HL-60 (cell line): Measurements from ENCODE around the gene RBCK1.

Experiments
- DNase-seq, 2 experiments: peaks; one replicate each; pipeline ENCODE4 v3.0.0-alpha.2; 2010 to 2020; ENCODE audit warnings: low read depth in 1 of 2, low spot score in 1 of 2
- H3K27ac ChIP-seq: fragments of 250-450 bp; sonication (Bioruptor Pico); replicated peaks from 2 replicates; pipeline ENCODE4 v1.5.1; 2020; ENCODE audit warnings: mild to moderate bottlenecking, moderate library complexity
- H3K27me3 ChIP-seq: fragments of 250-450 bp; sonication (Bioruptor Pico); 2 replicates; pipeline ENCODE4 v1.5.1; 2021; ENCODE audit warnings: mild to moderate bottlenecking, moderate library complexity; ENCODE audit not compliant: insufficient read depth, poor library complexity, severe bottlenecking
- H3K4me3 ChIP-seq: replicated peaks from 2 replicates; pipeline ENCODE4 v1.5.1; 2011; ENCODE audit warnings: mild to moderate bottlenecking, control low read depth, low read length; ENCODE audit not compliant: insufficient read depth
- CTCF ChIP-seq: IDR thresholded peaks from one replicate; pipeline ENCODE4 v1.5.1; 2011; ENCODE audit warnings: low read length, control low read depth, inconsistent platforms; ENCODE audit not compliant: insufficient read depth
- GABPA ChIP-seq: IDR thresholded peaks from 2 replicates; pipeline ENCODE4 v1.6.1; 2012; ENCODE audit warnings: low read depth
- POLR2AphosphoS5 ChIP-seq: IDR thresholded peaks from 2 replicates; pipeline ENCODE4 v1.6.1; 2012; ENCODE audit warnings: low read depth
- REST ChIP-seq: IDR thresholded peaks from 2 replicates; pipeline ENCODE4 v1.6.1; 2012; ENCODE audit warnings: low read depth; ENCODE audit not compliant: insufficient replicate concordance
- SPI1 ChIP-seq: IDR thresholded peaks from 2 replicates; pipeline ENCODE4 v1.6.1; 2012; ENCODE audit warnings: low read depth, mild to moderate bottlenecking, borderline replicate concordance

The RBCK1 gene

GRCh38 chr20:362271-363254, 45.5 kb upstream of the RBCK1 start:
- Histone ChIP-seq H3K4me3 (no peak overlapping the region), H3K27me3 (no peaks in the 10 kb centered on the region), H3K27ac (peak overlapping the region; percentile 55)
- DNase-seq = peak; percentile 93 to 98
- no peak for TF ChIP-seq REST
- TF ChIP-seq SPI1 = peak; percentile 5; the same call in 1 of the 2 replicates
- TF ChIP-seq CTCF = peak; percentile 56
- TF ChIP-seq POLR2AphosphoS5 = peak; percentile 96
- no peak for TF ChIP-seq GABPA

- TF ChIP-seq GABPA (no peak), SPI1 (no peak), CTCF (no peak), REST (no peak), POLR2AphosphoS5 (no peak)
- Histone ChIP-seq H3K27ac (peak overlapping the region; percentile 9; the same call in 1 of the 2 replicates), H3K4me3 (no peak overlapping the region), H3K27me3 (no peaks in the 10 kb centered on the region)
- DNase-seq = peak in 1 of 2 experiments; percentile 43
These were observed 44.6 kb upstream of the RBCK1 start for GRCh38 chr20:363319-364078.

- no peak for DNase-seq
- no peak overlapping the region for H3K27ac ChIP-seq
These were observed 42.9 kb upstream of the RBCK1 start for GRCh38 chr20:364905-365794.

More at GRCh38 chr20:364905-365794, 42.9 kb upstream of the RBCK1 start:
- H3K4me3 ChIP-seq = no peak overlapping the region
- no peak for TF ChIP-seq SPI1
- TF ChIP-seq GABPA = no peak
- TF ChIP-seq REST = no peak
- TF ChIP-seq CTCF = no peak
- TF ChIP-seq POLR2AphosphoS5 = no peak
- H3K27me3 ChIP-seq = no peaks in the 10 kb centered on the region
